GM12874 (cell line): ENCODE measurements around the gene PDE4A.

Experiments used
- CTCF ChIP-seq: IDR thresholded peaks from 2 replicates; pipeline ENCODE4 v1.5.1; 2011; ENCODE audit warnings: low read depth, mild to moderate bottlenecking, control low read depth, low read length, moderate library complexity; ENCODE audit not compliant: insufficient read depth

The PDE4A gene

GRCh38 chr19:10491472-10492047, 71.2 kb downstream of the PDE4A start:
- no peak for TF ChIP-seq CTCF

GRCh38 chr19:10497371-10497770, 77.0 kb downstream of the PDE4A start:
- no peak for TF ChIP-seq CTCF

GRCh38 chr19:10499550-10500246, 79.4 kb downstream of the PDE4A start:
- no peak for TF ChIP-seq CTCF

GRCh38 chr19:10500247-10500592, 79.9 kb downstream of the PDE4A start:
- TF ChIP-seq CTCF, result no peak

- 0 out of 2 replicates have a peak, but pooled peaks have one; percentile 9 for TF ChIP-seq CTCF
Observed at GRCh38 chr19:10501971-10502523, 81.7 kb downstream of the PDE4A start.

GRCh38 chr19:10502524-10503001, 82.2 kb downstream of the PDE4A start:
- TF ChIP-seq CTCF, result no peak

GRCh38 chr19:10503002-10503789, 82.9 kb downstream of the PDE4A start, which contains the start of gene KEAP1:
KEAP1 (minus strand) TSS chr19:10503356; CDS start chr19:10500033, 3,323 bp downstream.
- no peak for TF ChIP-seq CTCF
